Fibroblast of upper back skin (primary cell): ENCODE results near the gene EGFL8.

Source experiments
- DNase-seq: peaks from one replicate; pipeline ENCODE4 v3.0.0-alpha.2; 2013

The EGFL8 gene

GRCh38 chr6:32147401-32148132, 16.8 kb upstream of the EGFL8 start:
- DNase-seq: no peak

GRCh38 chr6:32148289-32149091, 15.9 kb upstream of the EGFL8 start:
- peak; percentile 34 for DNase-seq

- no peak for DNase-seq
Measured at GRCh38 chr6:32149092-32149755, 15.2 kb upstream of the EGFL8 start.

- no peak for DNase-seq
Measured at GRCh38 chr6:32149932-32150870, 14.2 kb upstream of the EGFL8 start.

- no peak for DNase-seq
Measured at GRCh38 chr6:32151181-32151862, 13.1 kb upstream of the EGFL8 start.

- no peak for DNase-seq
Measured at GRCh38 chr6:32151863-32152768, 12.3 kb upstream of the EGFL8 start, which contains the start of gene PRRT1. Gene PRRT1, minus strand, starts transcription at chr6:32151939. Its CDS starts 112 bp downstream, at chr6:32151827.

GRCh38 chr6:32152769-32153563, 11.4 kb upstream of the EGFL8 start:
- DNase-seq: peak; percentile 34

GRCh38 chr6:32153564-32154513, 10.6 kb upstream of the EGFL8 start, which contains the start of gene PPT2:
Gene PPT2, plus strand, starts transcription at chr6:32154141. Its CDS starts 454 bp downstream, at chr6:32154595.
- peak; percentile 94 for DNase-seq

- peak; percentile 63 for DNase-seq
Measured at GRCh38 chr6:32154514-32155161, 9.8 kb upstream of the EGFL8 start.

GRCh38 chr6:32156891-32157290, 7.5 kb upstream of the EGFL8 start:
- DNase-seq: no peak

- no peak for DNase-seq
Measured at GRCh38 chr6:32158052-32158451, 6.3 kb upstream of the EGFL8 start.

- no peak for DNase-seq
Measured at GRCh38 chr6:32163559-32164258, 686 bp upstream of the EGFL8 start.

GRCh38 chr6:32166411-32167061, 2.1 kb downstream of the EGFL8 start:
- DNase-seq: no peak

- no peak for DNase-seq
Measured at GRCh38 chr6:32167154-32167760, 2.9 kb downstream of the EGFL8 start.

GRCh38 chr6:32167761-32168262, 3.4 kb downstream of the EGFL8 start:
- no peak for DNase-seq

GRCh38 chr6:32168350-32168749, 4.0 kb downstream of the EGFL8 start:
- DNase-seq: no peak
